ENCODE results near the gene NKAIN1.

DNA sequence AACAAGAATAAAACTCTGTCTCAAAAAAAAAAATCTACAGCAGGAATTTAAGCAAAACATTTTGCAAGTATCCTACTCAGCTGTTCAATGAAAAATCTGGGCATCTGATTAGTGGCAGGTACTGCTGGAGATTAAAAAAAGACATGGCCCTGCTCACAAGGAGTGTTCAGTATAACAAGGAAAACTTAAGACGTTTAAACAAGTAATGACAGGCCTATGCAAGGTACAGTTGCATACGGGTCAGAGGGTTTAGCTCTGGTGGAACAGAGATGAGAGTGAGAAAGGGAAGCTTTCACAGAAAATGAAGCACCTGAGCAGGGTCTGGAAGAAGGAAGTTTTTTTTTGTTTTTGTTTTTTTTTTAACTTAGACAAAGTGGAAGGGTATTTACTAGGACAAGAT, 33.9 kb upstream of the NKAIN1 start:
- TF ChIP-seq, protein P1, sequence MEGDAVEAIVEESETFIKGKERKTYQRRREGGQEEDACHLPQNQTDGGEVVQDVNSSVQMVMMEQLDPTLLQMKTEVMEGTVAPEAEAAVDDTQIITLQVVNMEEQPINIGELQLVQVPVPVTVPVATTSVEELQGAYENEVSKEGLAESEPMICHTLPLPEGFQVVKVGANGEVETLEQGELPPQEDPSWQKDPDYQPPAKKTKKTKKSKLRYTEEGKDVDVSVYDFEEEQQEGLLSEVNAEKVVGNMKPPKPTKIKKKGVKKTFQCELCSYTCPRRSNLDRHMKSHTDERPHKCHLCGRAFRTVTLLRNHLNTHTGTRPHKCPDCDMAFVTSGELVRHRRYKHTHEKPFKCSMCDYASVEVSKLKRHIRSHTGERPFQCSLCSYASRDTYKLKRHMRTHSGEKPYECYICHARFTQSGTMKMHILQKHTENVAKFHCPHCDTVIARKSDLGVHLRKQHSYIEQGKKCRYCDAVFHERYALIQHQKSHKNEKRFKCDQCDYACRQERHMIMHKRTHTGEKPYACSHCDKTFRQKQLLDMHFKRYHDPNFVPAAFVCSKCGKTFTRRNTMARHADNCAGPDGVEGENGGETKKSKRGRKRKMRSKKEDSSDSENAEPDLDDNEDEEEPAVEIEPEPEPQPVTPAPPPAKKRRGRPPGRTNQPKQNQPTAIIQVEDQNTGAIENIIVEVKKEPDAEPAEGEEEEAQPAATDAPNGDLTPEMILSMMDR (conservative IDR thresholded peaks at IDR 0.05; ENCODE audit: low read length): no peak
- TF ChIP-seq EZH2phosphoT487 (IDR thresholded peaks at IDR 0.05; ENCODE audit: borderline replicate concordance, low read depth, low read length): no peak

All from OCI-LY7 (cell line).